ENCODE results near the gene CACTIN.

Gene CACTIN

DNA sequence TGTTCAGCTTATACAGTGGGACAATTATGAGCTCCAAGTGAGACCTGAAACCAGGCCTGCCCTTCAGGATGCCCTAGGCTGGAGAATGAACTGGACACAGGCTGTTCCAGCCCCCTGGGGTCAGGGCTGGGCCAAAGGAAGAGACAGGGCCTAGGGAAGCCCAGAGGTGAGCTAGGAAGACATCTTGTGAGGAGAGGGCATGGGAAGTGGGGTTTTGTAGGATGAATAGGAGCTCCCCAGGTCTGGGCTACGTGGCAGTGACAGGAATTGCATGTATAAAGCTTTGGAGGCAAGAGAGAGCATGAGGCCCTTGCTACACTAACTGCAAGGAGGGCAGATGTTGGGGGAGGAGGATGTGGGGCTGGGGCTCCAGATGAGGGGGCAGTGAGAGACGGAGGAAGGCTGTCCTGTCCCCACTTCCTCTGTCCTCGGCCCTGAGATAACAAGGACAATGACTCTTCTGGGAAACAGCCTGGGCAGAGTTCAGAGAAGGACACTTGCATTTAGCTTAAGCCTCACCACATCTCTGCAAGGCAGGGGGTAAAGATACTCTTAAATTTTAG, 18.4 kb downstream of the CACTIN start:
- DNase-seq, result no peak

DNA sequence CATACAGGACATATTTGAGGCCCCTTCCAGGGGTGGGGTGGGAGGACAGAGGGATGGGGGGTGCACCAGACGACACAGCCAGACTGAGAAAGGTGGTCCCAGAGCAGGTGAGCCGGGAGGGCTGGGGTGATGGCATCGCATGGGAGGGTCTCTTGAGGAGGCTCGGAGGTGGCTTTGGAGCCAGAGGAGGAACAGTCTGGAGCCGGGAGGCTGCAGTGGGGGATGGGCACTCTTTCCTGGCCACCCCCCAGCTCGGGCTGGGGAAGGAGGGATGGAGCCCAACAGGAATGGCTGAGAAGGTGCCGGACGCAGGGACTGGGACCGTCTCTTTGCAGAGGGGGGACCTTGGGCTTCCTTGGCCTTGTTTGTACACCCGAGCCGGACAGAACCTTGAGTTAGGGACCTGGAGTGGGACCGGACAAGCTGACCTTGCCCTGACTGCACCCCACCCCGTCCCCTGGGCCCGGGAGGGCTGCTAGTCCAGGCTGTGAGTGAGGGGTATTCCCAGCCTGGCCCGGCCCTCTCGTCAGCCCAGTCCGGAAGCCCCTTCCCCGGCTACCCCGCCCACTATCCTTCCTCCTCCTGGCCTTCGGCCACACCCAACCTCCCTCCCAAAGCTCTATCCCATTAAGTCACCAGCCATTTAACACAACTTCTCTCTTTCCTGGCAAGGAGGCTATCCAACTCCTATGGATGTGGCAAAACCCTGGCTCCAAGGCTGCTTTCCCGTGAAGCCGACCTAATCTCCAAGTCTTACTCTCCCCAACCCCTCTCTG, 19.1 kb downstream of the CACTIN start:
- DNase-seq, result no peak

DNA sequence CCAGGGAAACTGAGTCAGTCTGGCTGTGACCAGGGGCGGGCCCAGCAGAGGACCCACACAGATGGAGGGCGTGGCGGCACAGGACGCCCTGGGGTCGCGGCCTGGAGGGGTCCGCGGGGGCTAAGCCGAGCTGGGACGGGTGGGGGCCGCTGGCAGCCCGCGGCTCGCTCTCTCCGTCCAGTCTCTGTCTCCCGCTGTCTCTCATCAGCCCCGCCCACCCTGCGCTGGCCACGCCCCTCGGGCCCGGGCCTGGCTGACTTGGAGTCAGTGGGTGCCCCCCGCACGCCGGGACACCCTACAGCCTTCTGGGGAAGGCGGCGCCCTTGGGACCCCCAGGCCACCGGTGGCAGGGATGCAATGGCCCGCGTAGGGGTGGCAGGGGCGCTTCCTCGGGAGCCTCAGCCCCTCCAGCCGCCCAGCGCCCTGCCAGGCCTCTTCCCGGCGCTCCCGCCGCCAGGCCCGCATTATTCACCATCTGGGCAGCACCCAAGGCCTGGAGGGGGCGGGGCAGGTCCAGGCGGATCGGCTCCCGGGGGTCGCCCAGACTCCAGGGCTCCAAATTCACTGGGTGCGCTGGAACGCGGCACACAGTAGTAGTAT, 19.8 kb downstream of the CACTIN start, which contains the start of gene TBXA2R:
Gene TBXA2R, minus strand, starts transcription at position 186 of the 600 bp plus-strand sequence. CDS start 6,241 bp downstream, outside the sequence.
- DNase-seq, result peak; percentile 43 to 46

DNA sequence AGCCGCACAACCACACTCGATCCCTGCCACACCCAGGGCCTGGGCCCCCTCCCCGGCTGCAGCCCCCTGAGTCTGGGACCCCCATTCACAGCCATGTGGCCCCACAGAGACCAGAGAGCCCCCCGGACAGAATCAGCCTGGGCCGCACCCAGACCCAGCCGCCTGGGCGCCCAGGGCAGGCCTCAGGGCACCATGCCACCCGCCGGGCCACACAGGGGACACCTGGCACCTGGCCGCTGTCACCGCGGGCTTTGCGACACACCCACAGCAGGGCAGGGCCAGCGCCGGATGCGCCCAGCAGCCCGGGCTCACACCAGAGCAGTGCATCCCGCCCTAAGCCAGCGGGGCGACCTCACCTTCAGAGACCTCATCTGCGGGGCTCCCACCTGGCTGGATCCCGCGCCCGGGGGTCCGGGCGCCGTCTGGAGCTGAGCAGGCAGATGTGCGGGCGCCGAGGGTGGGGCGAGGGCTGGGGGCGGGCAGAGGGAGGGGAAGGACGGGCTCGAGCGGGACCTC, 20.4 kb downstream of the CACTIN start:
- DNase-seq, result no peak

DNA sequence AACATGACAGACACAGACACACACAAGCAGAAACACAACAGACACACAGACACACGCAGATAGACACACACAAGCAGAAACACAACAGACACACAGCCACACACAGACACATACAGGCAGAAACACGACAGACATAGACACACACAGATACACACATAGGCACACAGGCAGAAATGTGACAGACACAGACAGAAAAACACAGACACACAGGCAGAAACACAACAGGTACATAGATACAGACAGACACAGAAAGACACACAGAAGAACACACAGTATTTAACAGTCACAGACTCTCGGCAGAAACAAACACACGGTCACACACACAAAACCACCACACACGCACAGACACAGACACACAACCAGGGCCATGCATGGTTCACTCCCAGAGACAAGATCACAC, 20.8 kb downstream of the CACTIN start:
- no peak for DNase-seq

DNA sequence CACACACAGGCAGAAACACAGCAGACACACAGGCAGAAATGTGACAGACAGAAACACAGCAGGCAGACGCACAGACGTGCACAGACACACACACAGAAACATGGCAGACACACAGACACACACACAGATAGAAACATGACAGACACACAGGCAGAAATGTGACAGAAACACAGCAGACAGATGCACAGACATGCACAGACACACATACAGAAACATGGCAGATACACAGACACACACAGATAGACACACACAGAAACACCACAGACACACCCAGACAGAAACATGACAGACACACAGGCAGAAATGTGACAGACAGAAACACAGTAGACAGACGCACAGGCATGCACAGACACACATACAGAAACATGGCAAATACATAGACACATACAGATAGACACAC, 21.2 kb downstream of the CACTIN start:
- no peak for DNase-seq

DNA sequence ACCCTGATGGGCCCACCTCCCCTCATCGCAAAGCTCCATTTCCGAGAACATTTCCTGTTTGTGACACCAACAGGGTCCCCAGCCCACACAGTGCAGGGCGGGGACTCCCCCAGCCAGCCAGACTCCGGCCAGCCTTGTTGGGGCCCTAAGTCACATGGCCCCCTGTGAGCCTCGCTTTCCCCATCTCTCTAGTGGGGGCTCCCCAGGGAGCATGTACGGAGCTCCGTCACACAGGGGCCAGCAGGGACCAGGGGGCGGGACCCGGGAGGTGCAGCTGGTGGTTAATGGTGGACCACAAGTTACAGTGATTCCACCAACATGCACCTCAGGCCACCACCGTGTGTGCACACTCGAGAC, 21.6 kb downstream of the CACTIN start:
- DNase-seq, result no peak

DNA sequence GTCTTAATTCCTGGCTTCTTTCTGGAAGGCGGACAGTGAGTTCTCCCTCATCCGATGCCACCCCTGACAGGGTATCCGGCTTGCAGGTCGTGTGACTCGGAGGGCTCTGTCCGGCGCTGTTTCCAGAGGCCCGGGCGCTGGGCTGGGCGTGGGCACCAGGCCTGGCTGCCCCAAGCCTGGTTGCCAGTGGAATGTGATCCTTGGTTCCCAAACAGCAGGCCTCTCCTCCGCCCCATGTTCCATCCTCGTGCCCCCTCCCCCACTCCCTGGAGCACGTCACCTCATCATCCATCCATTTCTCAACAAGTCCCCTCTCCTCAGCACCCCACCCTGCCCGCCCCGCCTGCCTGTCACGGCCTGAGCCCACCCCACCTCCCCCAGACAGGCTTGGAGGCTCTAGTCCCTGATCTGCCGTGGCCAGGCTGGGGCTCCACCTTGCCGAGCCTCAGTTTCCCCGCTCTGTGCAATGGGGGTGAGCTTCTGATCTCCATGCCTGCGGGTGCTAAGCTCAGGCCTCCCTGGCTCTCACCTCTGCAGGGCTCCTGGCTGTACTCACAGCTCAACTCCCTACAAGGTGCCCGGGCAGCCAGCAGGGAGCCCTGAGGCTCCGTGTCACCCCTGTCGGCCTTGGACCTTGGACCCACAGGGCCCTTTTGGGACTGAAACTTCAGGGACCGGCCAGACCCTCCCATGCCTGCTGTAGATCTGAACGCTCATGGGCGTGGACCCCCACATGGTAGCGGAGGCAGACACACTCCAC, 22.2 kb downstream of the CACTIN start:
- DNase-seq, result no peak

DNA sequence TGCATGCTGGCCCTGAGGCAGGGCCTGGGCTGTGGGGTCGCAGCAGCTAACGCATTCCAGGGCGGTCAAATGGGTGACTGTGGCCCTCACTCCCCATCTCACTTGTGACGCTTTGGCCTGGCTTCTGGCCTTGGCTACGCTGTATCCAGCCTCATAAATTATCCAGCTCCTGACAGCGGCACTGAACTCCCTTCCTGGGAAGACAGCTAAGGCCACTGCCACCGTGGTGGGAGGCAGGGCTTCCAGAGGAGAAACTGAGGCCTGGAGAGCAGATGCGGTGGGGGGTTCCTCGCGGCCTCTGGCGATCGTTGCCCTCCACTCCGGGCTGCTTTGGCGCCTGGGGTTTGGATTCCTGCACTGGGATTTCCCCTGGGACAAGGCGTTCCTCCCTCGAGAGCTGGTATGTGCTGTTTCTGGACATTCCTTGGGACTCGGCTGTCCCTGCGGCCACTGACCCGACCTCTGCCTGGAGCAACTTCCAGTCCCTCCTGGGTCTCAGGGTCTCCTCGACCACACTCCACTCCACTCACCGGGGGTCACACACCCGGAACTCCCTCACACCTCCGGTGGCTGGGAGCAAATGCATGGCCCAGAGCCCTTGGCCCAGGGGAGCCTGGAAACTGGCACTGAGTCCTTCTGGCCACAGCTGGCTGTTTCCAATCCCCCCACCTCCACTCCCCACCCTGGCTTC, 23.3 kb downstream of the CACTIN start:
- no peak for DNase-seq

DNA sequence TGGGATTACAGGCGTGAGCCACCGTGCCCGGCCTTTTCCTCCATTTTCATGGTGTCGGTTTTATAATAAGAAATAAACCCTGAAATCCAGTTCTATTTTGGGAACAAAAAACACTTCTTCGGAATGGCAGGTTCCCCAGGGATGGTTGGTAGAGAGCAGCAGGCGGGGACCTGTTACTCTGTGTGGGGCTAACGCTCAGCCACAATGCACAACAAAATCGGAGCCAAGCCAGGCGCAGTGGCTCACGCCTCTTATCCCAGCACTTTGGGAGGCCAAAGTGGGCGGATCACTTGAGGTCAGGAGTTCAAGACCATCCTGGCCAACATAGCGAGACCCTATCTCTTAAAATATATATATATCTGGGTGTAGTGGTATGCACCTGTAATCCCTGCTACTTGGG, 25.6 kb downstream of the CACTIN start:
- DNase-seq, result no peak

DNA sequence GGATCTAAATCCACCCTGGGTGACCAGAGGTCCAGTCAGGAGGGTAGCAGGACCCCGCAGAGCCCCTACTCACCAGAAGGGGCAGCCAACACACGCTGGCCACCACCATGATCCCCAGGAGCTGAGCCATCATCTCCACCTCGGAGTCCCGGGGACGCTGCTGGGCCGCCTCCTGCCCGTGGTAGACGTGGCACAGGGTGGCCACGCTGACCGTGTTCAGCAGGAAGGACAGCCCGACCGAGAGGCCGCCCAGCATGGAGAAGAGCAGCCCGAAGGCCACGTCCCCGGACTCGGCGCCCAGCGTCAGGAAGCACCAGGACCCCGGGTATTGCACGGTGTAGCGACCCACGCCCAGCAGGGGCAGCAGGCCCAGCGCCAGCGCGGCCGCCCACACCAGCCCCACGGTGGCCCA, 26.8 kb downstream of the CACTIN start:
- DNase-seq, result no peak

DNA sequence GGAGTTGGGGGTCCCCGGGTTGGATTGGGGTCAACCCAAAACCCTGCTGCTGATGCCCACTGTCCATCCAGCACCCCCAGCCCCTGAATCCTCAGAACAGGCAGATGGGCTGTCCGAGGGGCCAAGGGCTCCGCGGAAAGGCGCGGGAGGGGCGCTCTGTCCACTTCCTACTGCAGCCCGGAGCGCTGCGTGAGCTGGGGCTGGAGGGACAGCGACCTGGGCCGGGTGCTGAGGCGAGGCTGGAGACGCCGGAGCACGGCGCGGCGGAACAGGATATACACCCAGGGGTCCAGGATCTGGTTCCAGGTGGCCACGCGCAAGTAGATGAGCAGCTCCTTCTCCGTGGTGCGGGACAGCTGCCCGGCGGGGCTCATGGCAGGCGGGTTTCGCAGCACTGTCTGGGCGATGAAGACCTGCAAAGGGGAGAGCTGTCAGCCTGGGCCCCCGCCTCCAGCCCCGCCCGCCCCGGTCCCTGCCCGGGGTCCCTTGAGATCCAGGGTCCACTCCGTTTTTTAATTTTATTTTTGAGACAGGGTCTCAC, 31.0 kb downstream of the CACTIN start:
- no peak for DNase-seq

DNA sequence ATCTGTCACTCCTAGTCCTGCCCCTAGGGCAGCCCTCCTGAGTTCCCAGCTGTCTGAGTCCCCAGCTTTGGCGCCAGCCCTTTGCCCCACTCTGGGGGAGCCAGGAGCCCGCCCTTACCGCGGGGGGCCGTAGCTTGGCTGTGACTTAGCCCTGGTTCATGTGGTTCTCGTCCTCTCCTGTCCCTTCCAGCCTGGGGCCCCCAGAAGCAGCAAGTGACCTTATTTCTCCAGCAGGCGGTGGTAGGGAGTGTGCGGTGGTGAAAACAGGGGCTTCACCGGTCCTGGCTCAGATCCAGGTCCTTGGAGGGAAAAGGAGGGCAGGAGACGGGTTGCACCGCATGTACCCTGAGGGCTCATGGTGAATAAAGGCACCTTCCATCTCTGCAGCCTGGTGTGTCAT, 33.4 kb downstream of the CACTIN start:
- DNase-seq, result no peak

DNA sequence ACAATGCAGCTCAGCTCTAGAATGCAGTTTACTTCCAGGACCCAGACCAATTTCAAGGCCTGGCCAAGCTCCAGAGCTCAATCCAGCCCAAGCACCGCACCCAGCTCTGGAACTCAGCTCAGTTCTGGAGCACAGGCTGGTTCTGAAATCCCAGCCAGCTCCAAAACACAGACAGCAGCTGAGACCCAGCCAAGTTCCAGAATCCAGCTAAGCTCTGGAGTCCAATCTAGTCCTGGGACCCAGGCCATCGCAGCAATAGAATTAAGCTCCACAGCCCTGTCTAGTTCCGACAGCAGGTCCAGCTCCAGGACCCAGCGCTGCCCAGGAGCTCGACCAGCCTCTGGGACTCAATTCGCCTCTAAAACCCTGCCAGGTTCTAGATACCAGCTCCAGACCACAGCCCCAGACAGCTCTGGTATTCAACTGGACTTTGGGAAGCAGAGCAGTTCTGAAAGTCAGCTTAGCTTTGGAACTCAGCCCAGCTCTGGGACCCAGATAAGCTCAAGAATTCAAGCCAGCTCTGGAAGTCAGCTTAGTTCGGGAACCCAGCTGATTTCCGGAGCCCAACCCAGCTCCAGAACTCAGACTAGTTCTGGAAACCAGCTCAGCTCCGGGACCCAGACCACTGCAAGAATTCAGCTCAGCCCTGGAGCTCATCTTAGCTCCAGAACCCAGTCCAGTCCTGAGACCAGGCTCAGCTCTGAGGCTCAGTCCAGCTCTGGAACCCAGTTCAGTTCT, 34.5 kb downstream of the CACTIN start:
- DNase-seq, result no peak

DNA sequence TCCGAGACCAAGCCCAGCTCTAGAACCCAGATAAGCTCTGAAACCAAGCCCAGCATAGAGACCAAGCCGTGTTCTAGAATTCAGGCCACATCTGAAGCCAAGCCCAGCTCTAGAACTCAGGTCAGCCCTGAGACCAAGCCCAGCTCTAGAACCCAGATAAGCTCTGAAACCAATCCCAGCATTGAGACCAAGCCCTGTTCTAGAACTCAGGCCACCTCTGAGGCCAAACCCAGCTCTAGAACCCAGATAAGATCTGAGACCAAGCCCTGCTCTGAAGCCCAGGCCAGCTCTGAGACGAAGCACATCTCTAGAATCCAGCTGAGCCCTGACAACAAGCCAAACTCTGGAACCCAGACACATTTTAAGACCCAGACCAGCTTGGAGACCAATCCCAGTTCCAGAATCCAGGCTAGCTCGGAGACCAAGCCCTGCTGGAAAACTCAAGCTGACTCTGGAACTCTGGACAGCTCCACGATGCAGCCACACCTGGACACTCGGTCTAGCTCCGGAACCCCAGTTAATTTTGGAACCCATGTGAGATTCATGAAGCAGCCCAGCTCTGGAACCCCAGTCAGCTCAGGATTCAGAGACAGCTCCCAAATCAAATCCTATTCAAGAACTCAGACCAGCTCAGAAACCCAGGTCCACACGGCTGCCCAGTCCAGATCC, 35.5 kb downstream of the CACTIN start:
- DNase-seq, result no peak

DNA sequence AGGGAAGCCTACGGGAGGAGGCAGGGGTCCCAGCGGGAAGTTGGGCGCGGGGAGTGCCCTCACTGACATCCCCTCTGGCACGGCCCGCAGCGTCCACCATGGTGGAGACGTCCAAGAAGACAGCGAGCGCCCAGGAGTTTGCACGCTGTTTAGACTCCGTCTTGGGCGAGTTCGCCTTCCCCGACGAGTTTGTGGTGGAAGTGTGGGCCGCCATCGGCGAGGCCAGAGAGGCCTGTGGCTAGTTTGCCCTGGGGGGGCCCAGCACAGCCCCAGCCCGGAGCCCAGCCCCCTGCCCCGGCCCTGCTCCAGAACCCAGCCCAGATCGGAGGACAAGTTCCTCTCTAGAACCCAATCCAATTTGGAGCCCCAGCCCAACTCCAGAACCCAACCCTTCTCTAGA, 36.6 kb downstream of the CACTIN start:
- DNase-seq, result no peak

DNA sequence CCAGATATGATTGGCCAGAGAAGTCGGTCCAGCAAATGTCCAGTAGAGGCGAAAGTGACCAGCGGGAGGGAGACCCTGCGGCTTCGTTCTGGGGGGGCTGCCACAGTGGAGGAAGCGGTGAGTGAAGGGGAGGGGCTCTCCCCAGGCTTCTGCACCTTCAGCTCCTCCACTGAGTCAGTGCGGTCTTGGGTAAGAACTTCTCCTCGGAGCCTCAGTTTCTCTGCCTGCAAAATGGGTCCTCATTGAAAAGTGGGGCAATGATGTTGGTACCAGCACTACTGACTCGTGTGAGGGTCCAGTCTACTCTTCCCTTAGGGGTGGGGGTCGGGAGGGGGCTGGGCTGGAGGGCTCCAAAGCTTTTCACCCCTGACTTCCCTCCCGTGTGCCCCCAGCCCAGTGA, 37.2 kb downstream of the CACTIN start:
- DNase-seq, result no peak

DNA sequence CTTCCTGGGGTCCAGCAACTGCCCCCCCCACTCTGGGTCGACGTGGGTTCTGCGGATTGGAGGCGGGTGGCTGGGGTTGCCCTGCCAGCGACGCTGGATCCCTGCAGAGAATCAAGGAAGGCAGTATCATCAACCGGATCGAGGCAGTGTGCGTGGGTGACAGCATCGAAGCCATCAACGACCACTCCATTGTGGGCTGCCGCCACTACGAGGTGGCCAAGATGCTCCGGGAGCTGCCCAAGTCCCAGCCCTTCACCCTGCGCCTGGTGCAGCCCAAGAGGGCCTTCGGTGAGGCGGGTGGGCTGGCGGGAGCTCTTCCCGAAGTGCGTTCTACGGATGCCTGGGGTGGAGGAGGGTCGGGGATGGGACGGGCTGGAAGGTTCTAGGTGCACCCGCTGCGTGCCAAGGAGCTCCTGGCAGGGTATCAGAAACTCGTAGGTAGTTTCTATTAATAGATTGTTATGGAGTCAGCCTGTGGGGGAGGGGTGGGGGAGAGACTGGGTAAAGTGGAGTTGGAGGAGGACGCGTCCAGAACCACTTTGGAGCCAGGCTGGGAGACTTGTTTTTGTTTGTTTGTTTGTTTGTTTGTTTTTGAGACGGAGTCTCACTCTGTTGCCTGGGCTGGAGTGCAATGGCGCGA, 39.8 kb downstream of the CACTIN start:
- no peak for DNase-seq

DNA sequence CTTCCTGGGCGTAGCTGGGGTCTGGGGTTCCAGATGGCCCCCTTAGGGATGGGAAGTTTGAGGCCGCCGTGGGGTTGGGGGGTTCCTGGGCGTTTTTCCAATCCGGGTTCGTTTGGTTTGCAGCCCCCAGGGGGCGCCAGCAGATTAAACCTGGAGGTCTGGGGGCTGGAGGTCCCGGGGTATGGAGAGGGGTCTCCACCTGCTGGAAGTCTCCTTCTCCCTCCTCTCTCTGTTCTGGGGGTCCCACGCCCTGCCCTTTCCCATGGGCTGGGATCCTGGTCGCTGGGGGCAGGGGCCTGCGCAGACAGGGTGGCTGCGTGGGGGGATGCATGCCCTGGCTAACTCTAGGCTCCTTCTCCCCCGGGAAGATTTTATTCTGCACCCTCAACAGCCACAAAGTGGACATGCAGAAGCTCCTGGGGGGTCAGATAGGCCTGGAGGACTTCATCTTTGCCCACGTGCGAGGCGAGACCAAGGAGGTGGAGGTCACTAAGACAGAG, 40.4 kb downstream of the CACTIN start:
- DNase-seq, result peak in 1 of 2 experiments; percentile 35
